HG03378 (cell line): ENCODE measurements around the gene LRRC25.
"Not testable (repeated sequence)": the region's sequence is repeated elsewhere in the genome, so short reads cannot be mapped to it uniquely, and the experiment has no call there.

Experiments used
- ATAC-seq: cut with Tn5 transposase; IDR thresholded peaks from one replicate; pipeline ENCODE4 v1.9.1; 2021; ENCODE audit warnings: mild to moderate bottlenecking, moderate library complexity; ENCODE audit not compliant: unreplicated experiment

LRRC25 gene

GRCh38 chr19:18412610-18413239 lies 15.3 kb upstream of the LRRC25 start:
- ATAC-seq = no peak

- ATAC-seq = peak; percentile 66
These were observed 10.6 kb upstream of the LRRC25 start for GRCh38 chr19:18408053-18408476.

- ATAC-seq = no peak
These were observed 9.3 kb upstream of the LRRC25 start for GRCh38 chr19:18406749-18407148.

GRCh38 chr19:18405754-18406153 lies 8.3 kb upstream of the LRRC25 start:
- ATAC-seq = not testable (repeated sequence)

GRCh38 chr19:18402455-18403248 lies 5.2 kb upstream of the LRRC25 start:
- not testable (repeated sequence) for ATAC-seq

- no peak for ATAC-seq
These were observed 4.2 kb upstream of the LRRC25 start for GRCh38 chr19:18401580-18402112.

- ATAC-seq = no peak
These were observed 1.6 kb upstream of the LRRC25 start for GRCh38 chr19:18399008-18399407.

GRCh38 chr19:18396471-18397241 lies 766 bp downstream of the LRRC25 start:
- ATAC-seq = no peak

- ATAC-seq = no peak
These were observed 3.6 kb downstream of the LRRC25 start for GRCh38 chr19:18393836-18394235.

GRCh38 chr19:18392926-18393325 lies 4.5 kb downstream of the LRRC25 start:
- no peak for ATAC-seq

- no peak for ATAC-seq
These were observed 5.0 kb downstream of the LRRC25 start for GRCh38 chr19:18392417-18392816.

- no peak for ATAC-seq
These were observed 5.8 kb downstream of the LRRC25 start for GRCh38 chr19:18391509-18392075.

- ATAC-seq = no peak
These were observed 7.1 kb downstream of the LRRC25 start for GRCh38 chr19:18390065-18390907.

- ATAC-seq = no peak
These were observed 7.7 kb downstream of the LRRC25 start for GRCh38 chr19:18389726-18390064.

GRCh38 chr19:18388960-18389725 lies 8.3 kb downstream of the LRRC25 start:
- no peak for ATAC-seq

GRCh38 chr19:18388100-18388959 lies 9.1 kb downstream of the LRRC25 start:
- ATAC-seq = peak; percentile 58

- ATAC-seq = no peak
These were observed 10.7 kb downstream of the LRRC25 start for GRCh38 chr19:18386543-18387271.
